HG02678 (cell line): ENCODE measurements around the gene PLAC1.

Source experiments
- ATAC-seq: cut with Tn5 transposase; IDR thresholded peaks from one replicate; pipeline ENCODE4 v1.9.1; 2021; ENCODE audit warnings: mild to moderate bottlenecking, moderate library complexity; ENCODE audit not compliant: unreplicated experiment

Gene PLAC1, protein sequence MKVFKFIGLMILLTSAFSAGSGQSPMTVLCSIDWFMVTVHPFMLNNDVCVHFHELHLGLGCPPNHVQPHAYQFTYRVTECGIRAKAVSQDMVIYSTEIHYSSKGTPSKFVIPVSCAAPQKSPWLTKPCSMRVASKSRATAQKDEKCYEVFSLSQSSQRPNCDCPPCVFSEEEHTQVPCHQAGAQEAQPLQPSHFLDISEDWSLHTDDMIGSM

DNA sequence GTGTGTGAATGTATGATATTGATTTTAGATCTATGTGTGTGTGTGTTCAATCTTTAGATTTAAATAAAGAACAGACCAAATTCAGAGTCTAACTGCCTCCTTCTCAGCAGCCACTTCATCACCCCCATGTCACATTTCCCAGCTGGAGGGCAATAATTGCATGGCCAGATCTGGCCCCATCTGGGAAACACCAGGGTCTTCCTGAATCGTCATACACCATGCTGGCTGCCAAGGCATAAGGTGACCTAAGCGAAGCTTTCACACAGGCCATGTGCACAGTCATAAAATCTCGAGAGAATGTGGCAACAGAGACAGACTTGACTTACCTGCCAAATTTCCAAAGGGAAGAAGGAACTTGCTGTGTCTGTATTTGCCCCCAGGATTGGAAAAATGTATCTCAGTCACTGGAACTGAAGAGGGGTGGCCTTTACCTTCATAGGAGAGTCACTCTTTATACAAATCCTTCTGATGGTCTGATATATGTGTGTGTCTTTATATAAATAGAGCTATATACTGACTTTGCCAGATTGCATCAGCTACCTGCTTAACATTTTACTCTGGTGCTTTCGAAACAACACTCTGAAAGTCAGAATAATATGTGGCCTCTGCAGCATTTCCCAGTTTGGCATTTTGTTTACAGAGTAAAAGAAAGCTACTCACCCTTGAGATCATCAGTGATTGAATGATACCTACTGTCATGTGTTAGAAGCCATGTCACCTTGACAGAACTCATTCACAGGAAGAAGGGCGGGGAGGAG, at the start of gene PLAC1:
Gene PLAC1 (minus strand): TSS at position 470 of the 758 bp plus-strand sequence. CDS start 91,789 bp downstream, outside the sequence.
- no peak for ATAC-seq

DNA sequence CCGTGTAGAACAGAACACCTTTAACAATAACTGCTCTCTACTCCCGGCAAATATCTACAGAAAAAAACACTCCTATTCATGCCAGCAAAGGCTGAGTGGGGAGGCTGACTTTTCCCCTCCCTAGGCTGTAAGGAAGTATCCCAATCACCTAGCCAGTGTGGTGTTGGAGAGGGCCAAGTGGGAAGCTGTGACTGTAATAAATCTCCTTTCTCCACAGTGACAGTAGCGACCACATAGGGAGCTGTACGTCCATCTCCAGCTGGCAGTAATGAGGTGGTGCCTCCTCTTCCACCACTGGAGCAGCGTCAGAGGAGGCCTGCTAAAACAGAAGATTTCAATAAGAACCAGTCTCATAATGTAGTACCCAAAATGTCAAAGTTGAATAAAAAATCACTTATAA, 47.9 kb upstream of the PLAC1 start:
- ATAC-seq = no peak

DNA sequence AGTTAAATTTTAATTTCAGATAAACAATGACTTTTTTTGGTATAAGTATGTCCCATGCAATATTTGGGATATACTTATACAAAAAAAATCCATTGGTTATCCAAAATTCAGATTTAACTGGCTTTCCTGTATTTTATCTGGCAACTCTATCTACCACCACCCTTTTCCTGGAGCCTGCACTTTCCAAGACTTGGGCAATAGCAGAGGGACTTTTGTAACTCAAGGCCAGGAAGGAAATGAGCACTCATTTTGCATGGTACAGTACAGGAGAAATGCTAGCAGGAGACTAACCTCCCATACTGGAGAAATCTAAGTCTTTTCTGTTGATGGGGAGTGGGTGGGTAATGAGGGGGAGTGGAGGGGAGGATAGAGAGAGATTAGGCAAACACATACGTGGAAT, 37.7 kb upstream of the PLAC1 start:
- ATAC-seq = no peak

DNA sequence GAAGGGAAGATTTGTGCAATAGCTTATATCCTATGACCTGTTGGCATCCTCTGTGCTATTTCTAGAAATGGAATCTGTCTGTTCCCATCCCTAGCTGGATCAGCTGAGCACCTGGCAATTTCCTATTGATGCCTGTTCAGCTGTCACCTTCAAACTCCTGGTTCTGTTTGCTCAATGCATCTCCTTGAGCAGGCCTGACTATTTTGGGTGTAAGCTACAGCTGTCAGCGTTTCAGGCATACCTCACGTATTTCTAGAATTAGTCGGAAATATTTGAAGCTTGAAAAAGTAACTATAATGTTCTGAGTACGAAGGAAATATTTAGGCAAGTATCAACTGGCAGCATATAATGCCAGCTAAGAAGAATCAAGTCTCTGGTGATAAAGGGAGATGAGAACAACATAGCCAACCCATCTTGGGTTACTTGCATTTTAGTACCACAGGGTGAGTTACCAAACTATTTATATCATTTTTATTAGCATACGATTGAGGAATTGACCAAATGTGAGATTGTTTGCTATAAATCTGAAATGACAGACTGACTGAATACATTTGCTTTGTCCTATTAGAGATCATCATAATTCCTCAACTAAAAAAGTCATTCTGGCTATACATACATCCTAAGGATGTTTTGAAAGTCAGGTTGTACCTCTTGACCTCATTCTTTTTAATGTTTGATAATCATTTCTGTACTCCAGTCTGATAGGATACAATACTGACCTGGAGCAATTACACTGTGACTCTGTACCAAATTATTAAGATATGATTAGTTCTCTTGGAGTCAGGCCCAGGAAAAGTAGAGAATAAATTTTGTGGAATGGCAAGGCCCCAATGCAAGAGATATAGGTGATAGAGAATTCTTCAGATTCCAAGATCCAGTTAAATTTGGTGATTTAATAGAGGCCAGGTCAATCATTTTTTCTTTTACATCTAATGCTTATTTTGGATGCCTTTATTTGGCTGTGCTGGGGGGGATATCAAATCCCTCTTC, 36.4 kb upstream of the PLAC1 start:
- no peak for ATAC-seq

DNA sequence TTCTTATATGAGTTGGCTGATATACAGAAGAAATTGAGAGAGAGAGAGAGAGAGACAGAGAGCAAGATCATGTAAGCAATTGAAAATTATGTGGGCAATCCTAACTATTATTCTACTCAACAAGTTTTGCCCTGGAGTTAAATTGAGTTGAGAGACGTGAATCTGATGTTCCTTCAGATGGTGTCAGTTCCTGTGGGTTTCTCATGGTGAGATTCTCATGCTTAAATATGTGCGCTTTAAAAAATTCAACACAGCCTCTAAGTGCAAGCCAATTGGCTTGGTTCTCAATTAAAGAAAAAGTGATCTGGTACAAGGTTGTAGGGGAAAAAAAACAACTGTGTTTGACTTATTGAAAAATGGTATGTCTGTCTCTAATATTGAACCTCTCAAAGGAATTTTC, 35.4 kb upstream of the PLAC1 start:
- ATAC-seq = no peak

DNA sequence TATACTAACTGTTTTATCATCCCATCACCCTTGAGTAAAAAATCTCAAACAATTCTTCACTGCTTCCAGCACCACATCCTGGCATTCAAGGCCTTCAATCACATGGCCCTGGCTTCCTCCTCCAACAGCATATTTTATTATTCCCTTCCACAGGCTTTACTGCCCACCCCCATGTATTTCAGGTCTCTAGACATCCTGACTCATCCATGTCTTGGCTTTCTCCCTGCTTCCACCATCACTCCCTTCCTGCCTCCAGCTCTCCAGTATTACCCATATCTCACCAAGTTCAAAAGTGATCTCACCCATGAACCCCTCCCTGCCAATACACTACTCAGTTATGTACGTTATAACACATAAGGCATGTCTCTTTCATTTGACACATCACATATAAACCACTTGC, 34.7 kb upstream of the PLAC1 start:
- ATAC-seq = no peak

DNA sequence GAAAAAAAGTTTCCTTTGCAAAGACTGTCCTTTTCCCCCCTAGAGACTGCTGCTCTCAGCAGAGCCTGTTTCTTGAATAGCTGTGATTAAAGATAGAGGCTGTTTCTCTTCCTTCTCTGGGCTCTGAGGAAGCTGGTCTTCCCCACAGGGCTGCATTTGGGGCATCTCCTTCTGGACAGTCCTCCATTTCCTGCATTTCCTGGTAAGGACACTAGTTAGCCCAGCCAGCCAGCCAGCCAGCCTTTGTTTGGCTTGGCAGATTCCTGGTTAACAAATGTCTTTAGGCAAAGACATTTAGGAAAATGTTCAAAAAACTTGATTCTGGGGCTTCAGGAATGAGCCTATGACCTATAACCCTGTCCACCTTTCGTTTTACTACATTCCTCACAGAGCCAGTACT, 34.0 kb upstream of the PLAC1 start:
- no peak for ATAC-seq

DNA sequence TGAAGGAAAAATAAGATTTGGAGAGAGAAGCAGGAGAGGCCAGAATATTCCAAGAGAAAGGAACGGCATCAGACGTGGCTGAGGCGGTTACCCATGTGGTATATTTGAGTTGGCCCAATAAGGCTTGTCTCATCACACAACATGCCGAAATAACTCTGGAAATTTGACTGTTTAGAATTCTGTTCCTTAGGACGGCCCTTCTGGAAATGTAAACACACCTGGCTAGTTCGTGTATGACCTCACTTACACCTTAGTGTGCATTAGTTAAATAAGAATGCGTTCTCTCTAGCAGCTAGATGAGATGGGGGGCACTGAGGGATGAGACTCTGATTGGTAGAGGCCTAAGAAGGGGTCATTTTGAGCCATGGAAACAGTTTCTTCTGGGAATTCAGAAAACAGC, 33.2 kb upstream of the PLAC1 start:
- ATAC-seq = no peak

DNA sequence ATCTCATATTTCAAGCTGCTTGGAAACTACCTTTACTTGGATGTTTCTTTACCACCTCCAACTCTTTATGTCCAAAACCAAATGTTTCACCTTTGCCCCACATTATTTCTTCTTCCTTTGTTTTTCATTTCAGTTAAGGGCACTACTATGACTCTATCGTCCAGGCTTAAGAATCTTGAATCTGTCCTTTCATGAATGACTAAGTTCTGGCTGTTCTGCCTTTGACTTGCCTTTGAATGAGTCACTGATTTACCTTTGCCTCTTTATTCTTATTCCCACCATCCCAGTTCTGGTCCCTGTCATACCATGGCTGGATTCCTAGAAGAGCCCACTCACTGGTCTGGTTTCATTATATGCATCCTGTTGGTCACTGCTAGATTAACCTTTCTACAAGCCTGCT, 30.6 kb upstream of the PLAC1 start:
- ATAC-seq = no peak

DNA sequence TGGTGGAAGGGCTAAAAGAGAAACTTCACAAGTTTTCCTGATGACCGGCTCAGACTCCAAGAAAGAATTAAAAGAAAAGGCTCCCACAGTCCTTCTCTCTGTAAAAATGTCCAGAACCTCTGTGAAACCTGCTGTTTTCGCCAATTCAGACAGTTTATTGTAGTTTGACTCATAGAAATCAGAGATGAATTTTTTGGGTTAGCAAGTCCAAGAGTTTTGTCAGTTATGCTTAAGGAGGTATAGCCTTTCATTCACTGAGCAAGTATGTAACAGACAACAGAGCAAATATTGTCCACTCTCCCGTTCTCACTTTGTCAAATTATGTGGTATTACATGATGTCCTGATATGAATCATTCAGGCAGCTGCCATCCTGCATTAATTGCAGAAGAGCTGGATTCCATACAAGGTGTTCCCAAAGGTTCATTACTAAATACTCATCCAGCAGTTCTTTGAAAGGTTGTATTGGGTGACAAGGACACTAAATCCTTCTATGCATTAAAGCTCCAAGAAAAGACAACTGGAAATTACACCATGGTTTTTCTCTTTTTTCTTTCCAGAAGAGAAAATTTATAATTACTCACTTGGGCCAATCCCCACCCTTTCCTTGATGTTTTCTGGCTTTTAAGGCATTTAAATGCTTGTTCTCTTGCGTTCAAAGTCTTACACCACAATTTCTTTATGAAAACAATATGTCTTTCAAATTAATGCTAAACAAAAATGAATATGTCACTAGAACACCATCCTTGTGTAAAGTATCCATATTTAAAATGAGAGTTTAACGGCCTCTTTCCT, 30.0 kb upstream of the PLAC1 start:
- ATAC-seq = no peak

DNA sequence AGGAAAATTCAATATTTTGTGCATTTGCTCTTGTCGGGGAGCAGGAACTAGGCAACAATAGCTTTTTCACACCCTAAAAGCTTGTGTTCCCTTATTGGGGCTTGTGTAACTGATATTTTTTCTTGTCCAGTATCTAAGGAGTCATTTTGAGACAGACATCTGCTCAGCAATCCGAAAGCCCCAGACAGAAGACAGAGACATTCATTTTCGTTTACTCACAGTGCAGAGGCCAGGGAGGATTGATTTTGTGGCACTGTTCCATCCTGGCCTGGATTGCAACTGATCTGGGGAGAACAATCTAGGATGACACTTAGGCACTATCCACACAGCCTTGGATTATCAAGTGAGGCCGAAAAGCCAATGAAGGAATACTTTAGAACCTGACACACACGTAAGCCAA, 27.4 kb upstream of the PLAC1 start:
- no peak for ATAC-seq

DNA sequence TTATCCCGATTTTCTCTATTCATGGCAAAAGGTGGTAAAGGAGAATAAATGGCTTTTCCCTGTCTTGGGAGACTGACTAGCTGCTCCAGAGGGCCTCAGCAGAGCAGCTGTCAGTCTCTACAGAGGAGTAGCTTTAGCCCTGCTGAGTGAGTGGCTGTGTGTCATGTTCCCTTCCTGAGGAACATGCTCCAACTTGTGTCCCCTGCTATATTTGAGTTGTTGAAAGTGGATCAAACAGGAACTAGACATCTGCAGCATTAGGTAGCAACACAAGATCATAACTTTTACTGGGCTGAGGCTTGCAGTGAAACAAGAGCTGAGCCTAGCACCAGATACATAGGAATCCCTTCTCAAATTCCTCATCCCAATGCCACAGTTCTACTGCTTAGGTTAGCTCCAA, 26.7 kb upstream of the PLAC1 start:
- ATAC-seq = no peak

DNA sequence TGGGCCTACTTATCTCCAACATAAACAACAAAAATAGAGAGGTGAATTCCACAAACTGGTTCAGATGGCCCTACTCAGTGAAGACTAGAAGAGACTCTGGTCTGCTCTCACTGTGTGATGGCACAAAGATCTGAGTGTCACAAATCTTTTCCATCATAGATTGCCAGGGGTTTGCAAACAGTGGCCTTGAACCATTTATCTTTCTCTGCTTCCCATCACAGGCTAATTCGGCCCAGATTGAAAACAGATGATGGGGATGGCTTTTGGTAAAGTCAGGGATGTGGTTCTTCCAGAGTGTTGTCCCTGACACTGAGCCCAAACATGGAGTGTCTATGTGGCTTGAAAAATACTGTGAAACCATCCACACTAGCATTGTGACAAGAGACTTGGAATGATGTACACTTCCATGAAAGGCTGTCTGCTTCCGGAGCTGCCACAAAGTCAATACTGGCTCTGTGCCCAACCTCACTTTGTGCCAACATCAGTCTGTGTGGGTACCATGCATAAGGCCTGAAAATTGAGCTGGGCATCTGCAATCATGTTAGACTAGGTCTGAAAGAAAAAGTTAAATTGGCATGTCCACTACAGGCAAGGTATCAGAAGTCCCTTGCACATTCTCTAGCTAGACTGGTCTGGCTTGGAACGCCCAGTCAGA, 25.2 kb upstream of the PLAC1 start:
- ATAC-seq = no peak

DNA sequence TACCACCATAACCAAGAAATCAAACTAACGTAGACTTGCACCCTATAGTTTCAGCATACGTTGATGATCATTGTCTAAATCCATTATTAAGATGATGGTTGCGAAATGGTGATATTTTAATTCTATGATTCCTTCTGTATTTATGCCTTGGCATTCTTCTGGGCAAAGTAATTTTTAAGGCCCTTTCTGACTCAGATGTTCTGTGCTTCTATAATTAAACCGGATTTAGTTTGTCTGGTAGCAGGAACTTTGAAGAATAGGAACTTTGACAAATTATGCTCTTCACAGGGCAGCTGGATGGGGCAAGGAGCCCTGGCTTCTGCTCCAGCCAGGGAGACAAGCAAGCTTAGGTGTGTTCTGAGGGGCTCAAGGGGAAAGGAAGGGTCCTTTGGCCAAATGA, 23.8 kb upstream of the PLAC1 start:
- no peak for ATAC-seq

DNA sequence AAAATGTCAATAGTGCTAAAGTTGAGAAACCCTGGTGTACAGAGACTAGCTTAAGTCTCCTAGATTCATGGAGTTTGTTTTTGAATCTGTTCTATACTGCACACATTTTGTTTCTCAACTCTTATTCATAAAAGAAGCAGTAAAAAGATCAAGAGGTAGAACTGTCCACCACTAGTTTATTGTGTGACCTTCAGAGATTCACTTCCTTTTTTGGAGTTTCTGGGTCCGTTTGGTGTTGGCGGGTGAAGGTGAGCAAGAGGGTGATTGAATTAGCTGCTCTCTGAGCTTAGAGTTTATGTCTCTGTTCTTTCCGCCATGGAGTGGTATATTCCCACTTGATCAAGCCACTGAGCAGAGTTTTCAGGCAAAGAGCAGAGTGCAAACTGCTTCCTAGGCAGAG, 21.4 kb upstream of the PLAC1 start:
- ATAC-seq = no peak

DNA sequence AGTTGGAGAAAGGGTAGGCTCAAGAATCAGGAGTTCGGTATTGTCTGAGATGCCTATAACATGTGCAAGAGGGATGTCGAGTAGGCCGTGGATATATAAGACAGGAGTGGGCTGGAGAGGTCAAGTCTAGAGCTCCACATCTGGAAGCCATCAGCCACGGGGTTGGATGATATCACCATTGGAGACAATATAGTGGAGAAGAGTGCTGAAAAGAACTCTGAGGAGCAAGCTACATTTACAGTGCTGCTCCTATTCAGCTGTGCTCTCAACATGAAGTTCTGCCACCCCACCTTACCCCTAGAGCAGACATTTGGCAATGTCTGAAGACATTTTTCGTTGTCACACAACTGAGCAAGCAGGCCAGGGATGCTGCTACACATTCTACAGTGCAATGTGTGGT, 20.9 kb upstream of the PLAC1 start:
- no peak for ATAC-seq

DNA sequence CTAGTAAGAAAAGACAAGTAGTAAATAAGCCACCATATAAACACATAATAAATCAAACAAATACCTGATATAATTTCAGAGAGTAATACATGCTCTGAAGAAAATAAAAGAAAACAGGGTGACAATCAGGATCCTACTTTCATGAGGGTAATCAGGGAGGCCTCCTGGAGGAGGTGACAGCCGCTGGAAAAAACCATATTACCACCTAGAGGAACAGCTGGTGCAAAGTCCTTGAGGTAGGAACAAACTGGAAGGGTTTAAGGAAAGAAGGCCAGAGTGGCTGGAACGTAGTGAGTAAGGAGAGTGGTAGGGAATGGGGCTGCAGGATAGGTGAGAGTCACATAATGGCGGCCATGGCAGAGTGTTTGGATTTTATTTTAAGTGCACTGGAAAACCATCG, 19.1 kb upstream of the PLAC1 start:
- no peak for ATAC-seq

DNA sequence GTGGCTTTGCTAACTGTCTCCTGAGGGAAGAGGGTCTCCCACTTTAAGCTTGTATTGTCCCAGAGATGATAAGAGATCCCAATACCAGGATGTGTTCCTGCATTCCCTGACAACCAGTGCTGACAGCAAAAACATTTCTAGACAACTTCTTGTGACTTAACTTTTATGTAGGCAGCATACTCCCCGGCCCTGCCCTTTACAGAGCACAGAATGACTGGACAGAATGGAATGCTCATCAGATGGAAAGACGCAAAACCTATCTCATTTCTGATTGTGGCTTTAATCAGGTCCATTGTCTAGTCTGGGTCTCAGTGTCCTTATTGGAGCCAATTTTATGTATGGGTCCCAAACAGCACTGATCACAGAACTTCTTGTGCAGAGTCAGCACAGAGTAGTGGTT, 18.2 kb upstream of the PLAC1 start:
- ATAC-seq = no peak

DNA sequence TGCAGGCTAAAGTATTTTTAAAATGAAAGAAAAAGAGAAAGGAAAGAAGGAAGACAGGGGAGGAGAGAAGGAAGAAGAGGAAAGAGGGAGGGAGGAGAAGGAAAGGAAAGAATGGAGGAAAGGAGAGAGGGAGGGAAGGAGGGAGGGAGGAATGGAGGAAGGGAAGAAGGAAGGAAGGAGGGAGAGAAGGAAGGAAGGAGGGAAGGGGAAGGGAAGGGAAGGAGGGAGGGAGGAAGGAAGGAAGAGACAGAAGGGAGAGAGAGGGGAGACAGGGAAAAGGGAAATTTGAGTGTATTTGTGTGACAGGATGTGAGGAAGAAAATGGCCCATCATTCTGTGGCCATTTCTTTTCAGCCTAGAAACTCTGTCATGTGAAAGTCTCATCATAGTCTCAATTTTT, 14.9 kb upstream of the PLAC1 start:
- ATAC-seq = no peak

DNA sequence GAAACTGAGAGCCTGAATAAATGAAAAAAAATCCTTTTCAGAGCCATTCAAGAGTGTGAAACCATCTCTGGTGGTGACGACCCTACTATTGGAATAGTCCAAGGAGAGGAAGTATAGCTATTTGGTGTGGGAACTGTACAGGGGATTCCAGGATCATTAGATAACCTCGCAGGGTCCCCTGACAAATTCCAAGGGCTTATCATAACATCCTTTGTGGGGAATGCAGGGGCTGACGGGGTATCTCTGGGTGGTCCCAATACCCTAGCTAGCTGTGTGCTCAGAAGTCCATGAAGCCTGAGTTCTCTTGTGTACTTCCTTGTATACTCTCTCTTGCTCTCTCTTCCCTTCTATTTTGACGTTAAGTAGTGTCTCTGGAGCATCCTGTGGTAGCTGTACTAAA, 13.8 kb upstream of the PLAC1 start:
- ATAC-seq = no peak
